ENCODE data around the gene KIF25.

Gene KIF25

DNA sequence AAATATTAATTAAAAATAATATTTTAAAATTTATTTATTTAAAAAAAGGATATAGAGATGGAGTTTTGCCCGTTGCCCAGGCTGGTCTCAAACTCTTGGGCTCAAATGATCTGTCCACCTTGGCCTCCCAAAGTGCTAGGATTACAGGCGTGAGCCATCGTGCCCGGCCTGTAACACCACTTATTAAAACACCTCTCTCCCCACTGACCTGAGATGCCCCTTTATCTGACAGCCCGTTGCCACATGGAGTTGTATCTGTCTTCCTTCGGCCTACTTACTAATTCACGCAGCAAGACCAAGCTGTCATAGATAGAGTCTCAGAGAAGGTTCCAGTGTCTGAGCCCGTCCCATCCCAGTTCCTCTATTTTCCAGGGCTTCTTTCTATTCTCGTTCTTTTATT lies 30.7 kb downstream of the KIF25 start:
- TF ChIP-seq ZFP30 (CRISPR knock-in tag; IDR thresholded peaks at IDR 0.05) (no peak), ISL1 (CRISPR knock-in tag; IDR thresholded peaks at IDR 0.05) (no peak), ZC3H10 (CRISPR knock-in tag; IDR thresholded peaks at IDR 0.05) (no peak), ZFP3 (CRISPR knock-in tag; IDR thresholded peaks at IDR 0.05) (no peak), PPARA (CRISPR knock-in tag; IDR thresholded peaks at IDR 0.05; ENCODE audit: borderline replicate concordance) (no peak), SNAI2 (CRISPR knock-in tag; IDR thresholded peaks at IDR 0.05) (no peak), TCF4 (CRISPR knock-in tag; IDR thresholded peaks at IDR 0.05; ENCODE audit: borderline replicate concordance) (no peak), ARNTL (CRISPR knock-in tag; IDR thresholded peaks at IDR 0.05; ENCODE audit: borderline replicate concordance, low read depth) (no peak), OSR1 (CRISPR knock-in tag; IDR thresholded peaks at IDR 0.05) (no peak), POU6F1 (CRISPR knock-in tag; IDR thresholded peaks at IDR 0.05; ENCODE audit: borderline replicate concordance, low read depth) (no peak)
- ATAC-seq: no peak

- ATAC-seq: no peak
- TF ChIP-seq ZFP3 (CRISPR knock-in tag; IDR thresholded peaks at IDR 0.05) (no peak), ZNF70 (CRISPR knock-in tag; IDR thresholded peaks at IDR 0.05) (no peak), ZFP30 (CRISPR knock-in tag; IDR thresholded peaks at IDR 0.05) (no peak), SNAI2 (CRISPR knock-in tag; IDR thresholded peaks at IDR 0.05) (no peak), CSDC2 (CRISPR knock-in tag; IDR thresholded peaks at IDR 0.05) (no peak), CSRNP3 (CRISPR knock-in tag; IDR thresholded peaks at IDR 0.05) (no peak), ESRRG (CRISPR knock-in tag; IDR thresholded peaks at IDR 0.05) (no peak), POU6F1 (CRISPR knock-in tag; IDR thresholded peaks at IDR 0.05; ENCODE audit: borderline replicate concordance, low read depth) (no peak), RARB (CRISPR knock-in tag; IDR thresholded peaks at IDR 0.05) (no peak), GLIS3 (CRISPR knock-in tag; IDR thresholded peaks at IDR 0.05) (no peak), ZNF8 (CRISPR knock-in tag; IDR thresholded peaks at IDR 0.05) (no peak), ARNTL (CRISPR knock-in tag; IDR thresholded peaks at IDR 0.05; ENCODE audit: borderline replicate concordance, low read depth) (no peak), ISL1 (CRISPR knock-in tag; IDR thresholded peaks at IDR 0.05) (no peak)
- TF ChIP-seq, protein P1, sequence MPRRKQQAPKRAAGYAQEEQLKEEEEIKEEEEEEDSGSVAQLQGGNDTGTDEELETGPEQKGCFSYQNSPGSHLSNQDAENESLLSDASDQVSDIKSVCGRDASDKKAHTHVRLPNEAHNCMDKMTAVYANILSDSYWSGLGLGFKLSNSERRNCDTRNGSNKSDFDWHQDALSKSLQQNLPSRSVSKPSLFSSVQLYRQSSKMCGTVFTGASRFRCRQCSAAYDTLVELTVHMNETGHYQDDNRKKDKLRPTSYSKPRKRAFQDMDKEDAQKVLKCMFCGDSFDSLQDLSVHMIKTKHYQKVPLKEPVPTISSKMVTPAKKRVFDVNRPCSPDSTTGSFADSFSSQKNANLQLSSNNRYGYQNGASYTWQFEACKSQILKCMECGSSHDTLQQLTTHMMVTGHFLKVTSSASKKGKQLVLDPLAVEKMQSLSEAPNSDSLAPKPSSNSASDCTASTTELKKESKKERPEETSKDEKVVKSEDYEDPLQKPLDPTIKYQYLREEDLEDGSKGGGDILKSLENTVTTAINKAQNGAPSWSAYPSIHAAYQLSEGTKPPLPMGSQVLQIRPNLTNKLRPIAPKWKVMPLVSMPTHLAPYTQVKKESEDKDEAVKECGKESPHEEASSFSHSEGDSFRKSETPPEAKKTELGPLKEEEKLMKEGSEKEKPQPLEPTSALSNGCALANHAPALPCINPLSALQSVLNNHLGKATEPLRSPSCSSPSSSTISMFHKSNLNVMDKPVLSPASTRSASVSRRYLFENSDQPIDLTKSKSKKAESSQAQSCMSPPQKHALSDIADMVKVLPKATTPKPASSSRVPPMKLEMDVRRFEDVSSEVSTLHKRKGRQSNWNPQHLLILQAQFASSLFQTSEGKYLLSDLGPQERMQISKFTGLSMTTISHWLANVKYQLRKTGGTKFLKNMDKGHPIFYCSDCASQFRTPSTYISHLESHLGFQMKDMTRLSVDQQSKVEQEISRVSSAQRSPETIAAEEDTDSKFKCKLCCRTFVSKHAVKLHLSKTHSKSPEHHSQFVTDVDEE (CRISPR knock-in tag; IDR thresholded peaks at IDR 0.05): no peak
- TF ChIP-seq, protein P2, sequence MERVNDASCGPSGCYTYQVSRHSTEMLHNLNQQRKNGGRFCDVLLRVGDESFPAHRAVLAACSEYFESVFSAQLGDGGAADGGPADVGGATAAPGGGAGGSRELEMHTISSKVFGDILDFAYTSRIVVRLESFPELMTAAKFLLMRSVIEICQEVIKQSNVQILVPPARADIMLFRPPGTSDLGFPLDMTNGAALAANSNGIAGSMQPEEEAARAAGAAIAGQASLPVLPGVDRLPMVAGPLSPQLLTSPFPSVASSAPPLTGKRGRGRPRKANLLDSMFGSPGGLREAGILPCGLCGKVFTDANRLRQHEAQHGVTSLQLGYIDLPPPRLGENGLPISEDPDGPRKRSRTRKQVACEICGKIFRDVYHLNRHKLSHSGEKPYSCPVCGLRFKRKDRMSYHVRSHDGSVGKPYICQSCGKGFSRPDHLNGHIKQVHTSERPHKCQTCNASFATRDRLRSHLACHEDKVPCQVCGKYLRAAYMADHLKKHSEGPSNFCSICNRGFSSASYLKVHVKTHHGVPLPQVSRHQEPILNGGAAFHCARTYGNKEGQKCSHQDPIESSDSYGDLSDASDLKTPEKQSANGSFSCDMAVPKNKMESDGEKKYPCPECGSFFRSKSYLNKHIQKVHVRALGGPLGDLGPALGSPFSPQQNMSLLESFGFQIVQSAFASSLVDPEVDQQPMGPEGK (CRISPR knock-in tag; IDR thresholded peaks at IDR 0.05; ENCODE audit: borderline replicate concordance): no peak
- TF ChIP-seq, protein P3, sequence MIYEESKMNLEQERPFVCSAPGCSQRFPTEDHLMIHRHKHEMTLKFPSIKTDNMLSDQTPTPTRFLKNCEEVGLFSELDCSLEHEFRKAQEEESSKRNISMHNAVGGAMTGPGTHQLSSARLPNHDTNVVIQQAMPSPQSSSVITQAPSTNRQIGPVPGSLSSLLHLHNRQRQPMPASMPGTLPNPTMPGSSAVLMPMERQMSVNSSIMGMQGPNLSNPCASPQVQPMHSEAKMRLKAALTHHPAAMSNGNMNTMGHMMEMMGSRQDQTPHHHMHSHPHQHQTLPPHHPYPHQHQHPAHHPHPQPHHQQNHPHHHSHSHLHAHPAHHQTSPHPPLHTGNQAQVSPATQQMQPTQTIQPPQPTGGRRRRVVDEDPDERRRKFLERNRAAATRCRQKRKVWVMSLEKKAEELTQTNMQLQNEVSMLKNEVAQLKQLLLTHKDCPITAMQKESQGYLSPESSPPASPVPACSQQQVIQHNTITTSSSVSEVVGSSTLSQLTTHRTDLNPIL (CRISPR knock-in tag; IDR thresholded peaks at IDR 0.05; ENCODE audit: low read depth): no peak
These were observed 32.2 kb downstream of the KIF25 start for GRCh38 chr6:168029459-168030217.
